AG10803 (cell line): Measurements from ENCODE around the gene DLD.
"Not testable (repeated sequence)": the region's sequence is repeated elsewhere in the genome, so short reads cannot be mapped to it uniquely, and the experiment has no call there.

ENCODE experiments used
- DNase-seq: peaks from one replicate; pipeline ENCODE4 v3.0.0; 2010; ENCODE audit warnings: low read depth
- H3K4me3 ChIP-seq: 2 replicates; pipeline ENCODE4 v1.5.1; 2011; ENCODE audit warnings: mild to moderate bottlenecking, low read length, control low read depth
- CTCF ChIP-seq: conservative IDR thresholded peaks from 2 replicates; pipeline ENCODE4 v1.5.1; 2011; ENCODE audit warnings: mild to moderate bottlenecking, low read length, control low read depth, inconsistent platforms

The DLD gene

GRCh38 chr7:107953265-107953923 lies 62.4 kb downstream of the DLD start:
- DNase-seq = no peak
- TF ChIP-seq CTCF = no peak
- H3K4me3 ChIP-seq = no peak overlapping the region

- DNase-seq = no peak
- H3K4me3 ChIP-seq = no peak overlapping the region
- TF ChIP-seq CTCF = no peak
Observed at GRCh38 chr7:107953924-107954303, 62.9 kb downstream of the DLD start.

GRCh38 chr7:107955394-107955793 lies 64.4 kb downstream of the DLD start:
- H3K4me3 ChIP-seq = no peak overlapping the region
- no peak for TF ChIP-seq CTCF
- no peak for DNase-seq

- DNase-seq, H3K4me3 ChIP-seq: not testable (repeated sequence)
Observed at GRCh38 chr7:107956950-107957349, 66.0 kb downstream of the DLD start.

GRCh38 chr7:107957436-107957835 lies 66.5 kb downstream of the DLD start:
- TF ChIP-seq CTCF = no peak
- no peak for DNase-seq
- no peak overlapping the region for H3K4me3 ChIP-seq

GRCh38 chr7:107958764-107959526 lies 68.0 kb downstream of the DLD start:
- TF ChIP-seq CTCF = no peak
- H3K4me3 ChIP-seq = no peak overlapping the region
- DNase-seq = peak; percentile 87

- no peak for DNase-seq
- TF ChIP-seq CTCF = no peak
- H3K4me3 ChIP-seq = no peak overlapping the region
Observed at GRCh38 chr7:107959527-107959898, 68.5 kb downstream of the DLD start.
